HG03135 (cell line): Measurements from ENCODE around the gene USP37.

Experiments used
- ATAC-seq: cut with Tn5 transposase; IDR thresholded peaks from one replicate; pipeline ENCODE4 v1.9.1; 2021; ENCODE audit warnings: mild to moderate bottlenecking, moderate library complexity; ENCODE audit not compliant: unreplicated experiment

Gene USP37

GRCh38 chr2:218477247-218477646 is 90.9 kb downstream of the USP37 start:
- ATAC-seq: no peak

GRCh38 chr2:218476676-218477075 is 91.5 kb downstream of the USP37 start:
- ATAC-seq: no peak

GRCh38 chr2:218474527-218474926 is 93.6 kb downstream of the USP37 start:
- no peak for ATAC-seq

- ATAC-seq: no peak
Measured at GRCh38 chr2:218472988-218473387, 95.2 kb downstream of the USP37 start.

- no peak for ATAC-seq
Measured at GRCh38 chr2:218471982-218472381, 96.2 kb downstream of the USP37 start.

GRCh38 chr2:218471036-218471435 is 97.1 kb downstream of the USP37 start:
- ATAC-seq: no peak

- ATAC-seq: no peak
Measured at GRCh38 chr2:218470448-218470847, 97.7 kb downstream of the USP37 start.

- no peak for ATAC-seq
Measured at GRCh38 chr2:218465987-218466633, 102.0 kb downstream of the USP37 start.

- no peak for ATAC-seq
Measured at GRCh38 chr2:218458598-218458997, 109.6 kb downstream of the USP37 start.

- no peak for ATAC-seq
Measured at GRCh38 chr2:218456849-218457248, 111.3 kb downstream of the USP37 start.

- ATAC-seq: no peak
Measured at GRCh38 chr2:218452079-218452478, 116.1 kb downstream of the USP37 start.

GRCh38 chr2:218448934-218449333 is 119.2 kb downstream of the USP37 start:
- no peak for ATAC-seq

- ATAC-seq: no peak
Measured at GRCh38 chr2:218447072-218447471, 121.1 kb downstream of the USP37 start.

GRCh38 chr2:218446547-218446946 is 121.6 kb downstream of the USP37 start:
- ATAC-seq: no peak

- no peak for ATAC-seq
Measured at GRCh38 chr2:218445602-218446001, 122.5 kb downstream of the USP37 start.

GRCh38 chr2:218444692-218445357 is 123.3 kb downstream of the USP37 start:
- ATAC-seq: no peak

- ATAC-seq: no peak
Measured at GRCh38 chr2:218438596-218438995, 129.6 kb downstream of the USP37 start.

GRCh38 chr2:218437969-218438368 is 130.2 kb downstream of the USP37 start:
- no peak for ATAC-seq

- no peak for ATAC-seq
Measured at GRCh38 chr2:218436992-218437391, 131.2 kb downstream of the USP37 start.

GRCh38 chr2:218435003-218435982 is 132.9 kb downstream of the USP37 start:
- no peak for ATAC-seq

GRCh38 chr2:218434456-218434855 is 133.7 kb downstream of the USP37 start:
- ATAC-seq: no peak
